NT2/D1 (cell line): Measurements from ENCODE around the gene CYP39A1.

Experiments
- DNase-seq: peaks from one replicate; pipeline ENCODE4 v3.0.0-alpha.2; 2011; ENCODE audit warnings: low read depth, low spot score
- H3K27me3 ChIP-seq: 2 replicates; pipeline ENCODE4 v1.6.0; 2011; ENCODE audit warnings: mild to moderate bottlenecking; ENCODE audit not compliant: insufficient read length, insufficient read depth
- H3K36me3 ChIP-seq: 2 replicates; pipeline ENCODE4 v1.6.1; 2011; ENCODE audit warnings: mild to moderate bottlenecking, low read length, mixed read lengths; ENCODE audit not compliant: insufficient read depth, insufficient read length
- H3K4me1 ChIP-seq: 2 replicates; pipeline ENCODE4 v1.5.1; 2011; ENCODE audit not compliant: insufficient read depth, insufficient read length
- H3K4me3 ChIP-seq: 2 replicates; pipeline ENCODE4 v1.5.1; 2011; ENCODE audit warnings: low read depth; ENCODE audit not compliant: insufficient read length
- H3K9ac ChIP-seq: 2 replicates; pipeline ENCODE4 v1.6.0; 2011; ENCODE audit warnings: low read depth; ENCODE audit not compliant: insufficient read length
- H3K9me3 ChIP-seq: 2 replicates; pipeline ENCODE4 v1.5.1; 2011; ENCODE audit warnings: mild to moderate bottlenecking, low read length; ENCODE audit not compliant: insufficient read depth
- SUZ12 ChIP-seq: IDR thresholded peaks from 2 replicates; pipeline ENCODE4 v1.6.1; 2011; ENCODE audit not compliant: insufficient read length, insufficient read depth; ENCODE audit errors: extremely low read depth
- YY1 ChIP-seq: IDR thresholded peaks from 2 replicates; pipeline ENCODE4 v1.6.1; 2011; ENCODE audit not compliant: insufficient read length, insufficient read depth
- ZNF274 ChIP-seq: IDR thresholded peaks from 2 replicates; pipeline ENCODE4 v1.6.1; 2011; ENCODE audit warnings: mild to moderate bottlenecking, low read depth, low read length

CYP39A1 gene

GRCh38 chr6:46586906-46587305, 65.7 kb downstream of the CYP39A1 start:
- Histone ChIP-seq H3K4me3 (no peak overlapping the region), H3K36me3 (no peaks in the 10 kb centered on the region), H3K9ac (no peak overlapping the region), H3K9me3 (no peaks in the 10 kb centered on the region), H3K4me1 (no peaks in the 10 kb centered on the region), H3K27me3 (no peaks in the 10 kb centered on the region)
- no peak for TF ChIP-seq YY1
- TF ChIP-seq SUZ12, result no peak
- TF ChIP-seq ZNF274, result no peak
- no peak for DNase-seq

- DNase-seq, result no peak
- Histone ChIP-seq H3K9me3 (no peaks in the 10 kb centered on the region), H3K36me3 (no peaks in the 10 kb centered on the region), H3K4me1 (no peaks in the 10 kb centered on the region), H3K9ac (no peak overlapping the region), H3K27me3 (no peaks in the 10 kb centered on the region), H3K4me3 (no peak overlapping the region)
- TF ChIP-seq YY1 (no peak), SUZ12 (no peak), ZNF274 (no peak)
These were observed 68.0 kb downstream of the CYP39A1 start for GRCh38 chr6:46584586-46584985.

- DNase-seq, result no peak
- Histone ChIP-seq H3K9ac (no peak overlapping the region), H3K9me3 (no peaks in the 10 kb centered on the region)
These were observed 68.9 kb downstream of the CYP39A1 start for GRCh38 chr6:46583721-46584120.

GRCh38 chr6:46583081-46583480, 69.5 kb downstream of the CYP39A1 start:
- no peaks in the 10 kb centered on the region for H3K9me3 ChIP-seq
- TF ChIP-seq YY1, result no peak
- TF ChIP-seq ZNF274, result no peak
- no peak for TF ChIP-seq SUZ12
- no peaks in the 10 kb centered on the region for H3K27me3 ChIP-seq
- no peak overlapping the region for H3K4me3 ChIP-seq
- no peaks in the 10 kb centered on the region for H3K36me3 ChIP-seq
- H3K4me1 ChIP-seq, result no peaks in the 10 kb centered on the region
- DNase-seq, result no peak
- no peak overlapping the region for H3K9ac ChIP-seq

More at GRCh38 chr6:46583721-46584120, 68.9 kb downstream of the CYP39A1 start:
- no peaks in the 10 kb centered on the region for H3K4me1 ChIP-seq
- no peak overlapping the region for H3K4me3 ChIP-seq
- no peaks in the 10 kb centered on the region for H3K36me3 ChIP-seq
- H3K27me3 ChIP-seq, result no peaks in the 10 kb centered on the region
- no peak for TF ChIP-seq SUZ12
- no peak for TF ChIP-seq ZNF274
- TF ChIP-seq YY1, result no peak

GRCh38 chr6:46581459-46582177, 71.0 kb downstream of the CYP39A1 start:
- Histone ChIP-seq H3K9me3 (no peaks in the 10 kb centered on the region), H3K36me3 (no peaks in the 10 kb centered on the region), H3K27me3 (no peaks in the 10 kb centered on the region), H3K9ac (no peak overlapping the region), H3K4me3 (no peak overlapping the region), H3K4me1 (no peaks in the 10 kb centered on the region)
- no peak for DNase-seq
- no peak for TF ChIP-seq YY1
- no peak for TF ChIP-seq ZNF274
- no peak for TF ChIP-seq SUZ12

GRCh38 chr6:46575530-46575929, 77.1 kb downstream of the CYP39A1 start:
- H3K9ac ChIP-seq, result no peak overlapping the region
- no peaks in the 10 kb centered on the region for H3K4me1 ChIP-seq
- no peak for DNase-seq
- H3K9me3 ChIP-seq, result no peaks in the 10 kb centered on the region
- H3K36me3 ChIP-seq, result no peaks in the 10 kb centered on the region
- no peak overlapping the region for H3K4me3 ChIP-seq
- TF ChIP-seq ZNF274, result no peak
- TF ChIP-seq SUZ12, result no peak
- TF ChIP-seq YY1, result no peak
- no peaks in the 10 kb centered on the region for H3K27me3 ChIP-seq

- no peak overlapping the region for H3K9ac ChIP-seq
- no peaks in the 10 kb centered on the region for H3K4me1 ChIP-seq
- TF ChIP-seq SUZ12 (no peak), ZNF274 (no peak), YY1 (no peak)
- DNase-seq, result no peak
- no peaks in the 10 kb centered on the region for H3K36me3 ChIP-seq
- no peaks in the 10 kb centered on the region for H3K9me3 ChIP-seq
- no peaks in the 10 kb centered on the region for H3K27me3 ChIP-seq
- H3K4me3 ChIP-seq, result no peak overlapping the region
These were observed 79.5 kb downstream of the CYP39A1 start for GRCh38 chr6:46573140-46573539.
